CD14-positive monocyte (primary cell): Measurements from ENCODE around the gene IER5L. TPM values are rescaled to one million over a fixed set of nuclear protein-coding genes. Genes with fewer than 3 reads are reported as not detected.

Experiments
- DNase-seq, 3 donors: peaks; one replicate each; pipeline ENCODE4 v3.0.0-alpha.2; 2011 to 2022
- H2AFZ ChIP-seq: 2 replicates; pipeline ENCODE4 v1.6.0; 2012; ENCODE audit warnings: mild to moderate bottlenecking, low read depth, low read length, inconsistent platforms; ENCODE audit not compliant: insufficient read depth, poor library complexity, severe bottlenecking
- H3K27ac ChIP-seq, 2 donors: 1 replicate in 1 of 2; 2 replicates in 1 of 2; pipeline ENCODE4 v1.5.1; 2012 to 2013; ENCODE audit warnings: low read length in 2 of 2, control low read depth in 1 of 2, inconsistent platforms in 1 of 2, low read depth in 1 of 2, mild to moderate bottlenecking in 1 of 2
- H3K27me3 ChIP-seq, 2 donors: one replicate each; pipeline versions ENCODE4 v1.6.0 to v1.6.1; 2011 to 2013; ENCODE audit warnings: low read length in 2 of 2; ENCODE audit not compliant: control insufficient read depth in 2 of 2, insufficient read depth in 2 of 2
- H3K36me3 ChIP-seq, 2 donors: replicated peaks in 1 of 2; 1 replicate in 1 of 2; 2 replicates in 1 of 2; pipeline versions ENCODE4 v1.5.1 to v1.6.1; 2012 to 2013; ENCODE audit warnings: low read length in 2 of 2, control low read depth in 1 of 2, inconsistent platforms in 1 of 2, mild to moderate bottlenecking in 1 of 2; ENCODE audit not compliant: insufficient read depth in 2 of 2, control insufficient read depth in 1 of 2
- H3K4me1 ChIP-seq, 2 donors: 1 replicate in 1 of 2; 2 replicates in 1 of 2; pipeline versions ENCODE4 v1.5.1 to v1.6.1; 2012 to 2013; ENCODE audit warnings: low read length in 2 of 2, control low read depth in 1 of 2, inconsistent platforms in 1 of 2, mild to moderate bottlenecking in 1 of 2, moderate library complexity in 1 of 2; ENCODE audit not compliant: insufficient read depth in 2 of 2, control insufficient read depth in 1 of 2
- H3K4me2 ChIP-seq: replicated peaks from 2 replicates; pipeline ENCODE3; 2012; ENCODE audit warnings: low read length, moderate library complexity, mild to moderate bottlenecking; ENCODE audit not compliant: poor library complexity, severe bottlenecking; ENCODE audit errors: extremely low read depth
- H3K4me3 ChIP-seq, 3 experiments: fragments of 200-600 bp in 1 of 3; sonication (generic) in 1 of 3; replicated peaks in 1 of 3; 1 replicate in 2 of 3; 2 replicates in 1 of 3; pipeline ENCODE4 v1.5.1; 2011 to 2013; ENCODE audit warnings: low read length in 3 of 3, mild to moderate bottlenecking in 3 of 3, control low read depth in 2 of 3, low read depth in 2 of 3, inconsistent platforms in 1 of 3, moderate library complexity in 1 of 3
- H3K79me2 ChIP-seq: 2 replicates; pipeline ENCODE4 v1.6.0; 2012; ENCODE audit warnings: mild to moderate bottlenecking, control low read depth, inconsistent platforms, low read length, moderate library complexity; ENCODE audit not compliant: insufficient read depth
- H3K9ac ChIP-seq: 2 replicates; pipeline ENCODE4 v1.6.0; 2017; ENCODE audit warnings: low read length, mild to moderate bottlenecking; ENCODE audit not compliant: insufficient read depth, poor library complexity, severe bottlenecking
- H3K9me3 ChIP-seq, 2 donors: replicated peaks in 1 of 2; 1 replicate in 1 of 2; 2 replicates in 1 of 2; pipeline versions ENCODE4 v1.5.1 to v1.6.1; 2012 to 2013; ENCODE audit warnings: low read length in 2 of 2, control low read depth in 1 of 2; ENCODE audit not compliant: control insufficient read depth in 1 of 2, insufficient read depth in 1 of 2
- H4K20me1 ChIP-seq: 2 replicates; pipeline ENCODE4 v1.6.0; 2012; ENCODE audit warnings: mild to moderate bottlenecking, low read length, control low read depth, moderate library complexity; ENCODE audit not compliant: insufficient read depth
- H3K27ac Mint-ChIP-seq, 7 donors: one replicate each; pipeline ENCODE4 v1.8.0; 2020; ENCODE audit warnings: mild to moderate bottlenecking in 7 of 7, mixed read lengths in 7 of 7, moderate library complexity in 6 of 7, inconsistent platforms in 2 of 7
- H3K27me3 Mint-ChIP-seq, 3 donors: one replicate each; pipeline ENCODE4 v1.8.0; 2021 to 2022; ENCODE audit warnings: low read depth in 3 of 3, mild to moderate bottlenecking in 3 of 3, mixed read lengths in 3 of 3, moderate library complexity in 3 of 3, inconsistent platforms in 1 of 3
- H3K36me3 Mint-ChIP-seq, 2 donors: one replicate each; pipeline ENCODE4 v1.8.0; 2020; ENCODE audit warnings: mixed read lengths in 2 of 2, inconsistent platforms in 1 of 2, mild to moderate bottlenecking in 1 of 2
- H3K4me1 Mint-ChIP-seq: one replicate; pipeline ENCODE4 v1.8.0; 2020; ENCODE audit warnings: mild to moderate bottlenecking, mixed read lengths
- H3K4me3 Mint-ChIP-seq, 2 donors: one replicate each; pipeline ENCODE4 v1.8.0; 2020; ENCODE audit warnings: mild to moderate bottlenecking in 2 of 2, mixed read lengths in 2 of 2, moderate library complexity in 1 of 2
- H3K9me3 Mint-ChIP-seq, 7 donors: one replicate each; pipeline ENCODE4 v1.8.0; 2020 to 2022; ENCODE audit warnings: mixed read lengths in 7 of 7, mild to moderate bottlenecking in 6 of 7, moderate library complexity in 6 of 7, inconsistent platforms in 2 of 7
- WGBS: methylation state at CpG from one replicate; pipeline ENCODE4 v1.1.5; 2013; ENCODE audit warnings: missing lambda C conversion rate; ENCODE audit not compliant: insufficient coverage; 5-methylcytosine and 5-hydroxymethylcytosine counted together
- intact Hi-C, 2 donors: fragments of 100-400 bp; cut with micrococcal nuclease; formaldehyde crosslinking; loops; one replicate each; pipeline versions ENCODE4 v1.15.0 to v1.15.1; 2023
- polyA plus RNA-seq, 3 donors: library from polyadenylated mRNA; depleted of rRNA in 1 of 3; unstranded in 2 of 3; stranded (reverse) in 1 of 3; fragments of 300-500 nt in 2 of 3; fragments of >200 nt in 1 of 3; fragmentation: Illumina TruSeq in 2 of 3; gene quantifications; 1 replicate in 2 of 3; 2 replicates in 1 of 3; pipeline ENCODE4 v1.2.3, GENCODE V29; 2012 to 2021
- TF ChIP-seq, protein P1 (sequence below): fragments of 200-600 bp; IDR thresholded peaks from one replicate; pipeline ENCODE4 v1.8.0; 2022; ENCODE audit warnings: antibody characterized with exemption, mild to moderate bottlenecking

The IER5L gene
- polyA plus RNA-seq, 3 donors = 0.36 to 15.5 (median 0.79) TPM

- peaks cover 9 to 21% (median 17%) of the 10 kb centered on the region in 3 donors for H3K27me3 Mint-ChIP-seq
- Histone ChIP-seq H3K79me2 (peaks cover 14% of the 10 kb centered on the region), H3K4me1 (peaks cover 27 to 36% of the 10 kb centered on the region in 2 donors), H2AFZ (no peak overlapping the region), H3K27me3 (peaks cover 0 to 12% of the 10 kb centered on the region in 2 donors), H3K36me3 (no peaks in the 10 kb centered on the region), H3K9ac (peak overlapping the region; percentile 80), H3K4me3 (peak overlapping the region; percentile 93 to 98 (median 97)), H4K20me1 (peaks cover 17% of the 10 kb centered on the region), H3K4me2 (peak overlapping the region; percentile 98), H3K9me3 (no peaks in the 10 kb centered on the region), H3K27ac (peak overlapping the region in 1 of 2 donors; percentile 76)
- TF ChIP-seq, protein P1, sequence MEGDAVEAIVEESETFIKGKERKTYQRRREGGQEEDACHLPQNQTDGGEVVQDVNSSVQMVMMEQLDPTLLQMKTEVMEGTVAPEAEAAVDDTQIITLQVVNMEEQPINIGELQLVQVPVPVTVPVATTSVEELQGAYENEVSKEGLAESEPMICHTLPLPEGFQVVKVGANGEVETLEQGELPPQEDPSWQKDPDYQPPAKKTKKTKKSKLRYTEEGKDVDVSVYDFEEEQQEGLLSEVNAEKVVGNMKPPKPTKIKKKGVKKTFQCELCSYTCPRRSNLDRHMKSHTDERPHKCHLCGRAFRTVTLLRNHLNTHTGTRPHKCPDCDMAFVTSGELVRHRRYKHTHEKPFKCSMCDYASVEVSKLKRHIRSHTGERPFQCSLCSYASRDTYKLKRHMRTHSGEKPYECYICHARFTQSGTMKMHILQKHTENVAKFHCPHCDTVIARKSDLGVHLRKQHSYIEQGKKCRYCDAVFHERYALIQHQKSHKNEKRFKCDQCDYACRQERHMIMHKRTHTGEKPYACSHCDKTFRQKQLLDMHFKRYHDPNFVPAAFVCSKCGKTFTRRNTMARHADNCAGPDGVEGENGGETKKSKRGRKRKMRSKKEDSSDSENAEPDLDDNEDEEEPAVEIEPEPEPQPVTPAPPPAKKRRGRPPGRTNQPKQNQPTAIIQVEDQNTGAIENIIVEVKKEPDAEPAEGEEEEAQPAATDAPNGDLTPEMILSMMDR = no peak
- peaks cover 16% of the 10 kb centered on the region for H3K4me1 Mint-ChIP-seq
- DNase-seq = no peak
- H3K36me3 Mint-ChIP-seq = no peaks in the 10 kb centered on the region
- peak overlapping the region; percentile 98 for H3K4me3 Mint-ChIP-seq
- intact Hi-C loops = loop anchor here (5.0 to 10.0 kb wide), 5 partner anchors 40 to 450 kb away; partner anchors contain the start of gene NTMT1 (in 1 of the 2)
- under 1% methylated on average over 56 of the region's 56 CpGs for WGBS
- peaks cover 0 to 1% (median 0%) of the 10 kb centered on the region in 7 donors for H3K9me3 Mint-ChIP-seq
- H3K27ac Mint-ChIP-seq = peak overlapping the region in 1 of 7 donors; percentile 84
Measured at GRCh38 chr9:129177443-129177790, 644 bp downstream of the IER5L start.

DNA sequence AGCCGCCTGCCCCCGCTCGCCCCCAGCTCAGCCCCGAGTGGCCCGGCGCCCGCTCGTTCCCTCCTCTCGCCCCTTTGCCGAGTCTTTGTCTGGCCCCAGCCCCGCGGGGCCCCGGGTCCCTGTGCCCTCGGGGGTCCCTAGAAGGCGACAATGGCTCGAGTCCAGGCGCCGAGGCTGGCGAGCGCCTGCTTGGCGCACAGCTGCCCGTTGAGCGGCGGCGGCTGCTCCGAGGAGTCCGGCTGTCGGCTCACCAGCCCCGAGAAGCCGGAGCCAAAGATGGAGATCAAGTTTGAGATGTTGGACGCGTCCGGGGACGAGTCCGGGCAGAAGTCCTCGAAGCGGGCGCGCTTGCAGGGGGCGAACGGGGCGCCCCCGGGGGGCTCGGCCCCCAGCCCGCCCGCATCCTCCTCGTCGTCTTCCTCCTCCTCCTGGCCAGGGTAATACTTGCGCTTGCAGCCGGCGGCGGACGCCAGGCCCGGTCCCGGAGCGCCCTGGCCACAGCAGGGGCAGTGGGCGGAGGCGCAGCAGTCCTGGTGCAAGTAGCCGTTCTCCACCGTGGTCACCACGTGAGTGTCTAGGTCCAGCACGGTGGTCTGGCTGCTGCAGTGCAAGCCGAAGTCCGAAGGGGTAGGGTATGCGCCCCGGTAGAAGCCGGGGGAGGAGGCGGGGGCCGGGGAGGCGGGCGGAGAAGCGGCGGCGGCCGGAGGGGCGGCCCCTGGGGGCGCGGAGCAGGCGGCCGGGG, 1.2 kb downstream of the IER5L start:
- Histone ChIP-seq H3K27ac (peak overlapping the region; percentile 61 to 88), H3K27me3 (peaks cover 0 to 12% of the 10 kb centered on the region in 2 donors), H3K79me2 (peaks cover 14% of the 10 kb centered on the region), H3K36me3 (no peaks in the 10 kb centered on the region), H3K9ac (peak overlapping the region; percentile 82), H2AFZ (peak overlapping the region; percentile 86), H3K4me3 (peak overlapping the region; percentile 70 to 98 (median 82)), H4K20me1 (peaks cover 17% of the 10 kb centered on the region), H3K4me2 (peak overlapping the region; percentile 98), H3K9me3 (no peaks in the 10 kb centered on the region), H3K4me1 (peaks cover 27 to 36% of the 10 kb centered on the region in 2 donors)
- Mint-ChIP-seq H3K4me3 (peak overlapping the region; percentile 90 to 92), H3K27me3 (peaks cover 9 to 24% (median 17%) of the 10 kb centered on the region in 3 donors), H3K27ac (peak overlapping the region; percentile 68 to 93 (median 82)), H3K4me1 (peaks cover 16% of the 10 kb centered on the region), H3K9me3 (peaks cover 0 to 1% (median 0%) of the 10 kb centered on the region in 7 donors), H3K36me3 (no peaks in the 10 kb centered on the region)
- WGBS = under 1% methylated on average over 80 of the region's 80 CpGs
- intact Hi-C loops = loop anchor here (5.0 to 10.0 kb wide), 5 partner anchors 40 to 450 kb away; partner anchors contain the start of gene NTMT1 (in 1 of the 2)
- TF ChIP-seq, protein P1 = no peak
- DNase-seq = peak in 1 of 3 donors; percentile 31
